Mucosa of rectum (tissue), 2 donors: Measurements from ENCODE around the gene ENTPD8.
A peak's percentile ranks its signal among the peaks of the same experiment; 100 is the strongest.

Experiments used
- H3K27ac ChIP-seq, 2 donors: one replicate each; pipeline ENCODE4 v1.7.0; 2013; ENCODE audit warnings: inconsistent platforms in 2 of 2, low read depth in 2 of 2, low read length in 2 of 2
- H3K27me3 ChIP-seq, 2 donors: one replicate each; pipeline ENCODE4 v1.7.0; 2013; ENCODE audit warnings: low read length in 2 of 2; ENCODE audit not compliant: control insufficient read depth in 2 of 2, insufficient read depth in 2 of 2
- H3K36me3 ChIP-seq, 2 donors: one replicate each; pipeline ENCODE4 v1.7.0; 2013; ENCODE audit warnings: low read length in 2 of 2; ENCODE audit not compliant: control insufficient read depth in 2 of 2, insufficient read depth in 2 of 2
- H3K4me1 ChIP-seq, 2 donors: one replicate each; pipeline ENCODE4 v1.7.0; 2013; ENCODE audit warnings: low read length in 2 of 2, mild to moderate bottlenecking in 1 of 2; ENCODE audit not compliant: control insufficient read depth in 2 of 2, insufficient read depth in 2 of 2
- H3K4me3 ChIP-seq, 2 donors: one replicate each; pipeline ENCODE4 v1.7.0; 2013; ENCODE audit warnings: low read length in 2 of 2
- H3K9ac ChIP-seq, 2 donors: one replicate each; pipeline ENCODE4 v1.7.0; 2013; ENCODE audit warnings: low read length in 2 of 2, low read depth in 1 of 2, mild to moderate bottlenecking in 1 of 2
- H3K9me3 ChIP-seq, 2 donors: one replicate each; pipeline ENCODE4 v1.7.0; 2013; ENCODE audit warnings: low read length in 2 of 2; ENCODE audit not compliant: control insufficient read depth in 2 of 2
- donor health status: healthy.
- donor health status: Normal muscosa, but diverticular disease.

ENTPD8 gene

GRCh38 chr9:137457406-137458193, 16.4 kb upstream of the ENTPD8 start:
- no peak overlapping the region for H3K4me3 ChIP-seq
- no peaks in the 10 kb centered on the region for H3K27me3 ChIP-seq
- peaks cover 22 to 24% of the 10 kb centered on the region in 2 donors for H3K4me1 ChIP-seq
- H3K27ac ChIP-seq = peak overlapping the region in 1 of 2 donors; percentile 16
- H3K9ac ChIP-seq = peak overlapping the region in 1 of 2 donors; percentile 69
- no peaks in the 10 kb centered on the region for H3K9me3 ChIP-seq
- no peaks in the 10 kb centered on the region for H3K36me3 ChIP-seq

GRCh38 chr9:137456864-137457405, 15.8 kb upstream of the ENTPD8 start:
- Histone ChIP-seq H3K27ac (no peak overlapping the region), H3K4me3 (no peak overlapping the region), H3K9me3 (no peaks in the 10 kb centered on the region), H3K9ac (no peak overlapping the region), H3K4me1 (peaks cover 22 to 24% of the 10 kb centered on the region in 2 donors), H3K36me3 (no peaks in the 10 kb centered on the region), H3K27me3 (no peaks in the 10 kb centered on the region)

GRCh38 chr9:137456061-137456863, 15.1 kb upstream of the ENTPD8 start:
- no peaks in the 10 kb centered on the region for H3K27me3 ChIP-seq
- no peaks in the 10 kb centered on the region for H3K36me3 ChIP-seq
- H3K27ac ChIP-seq = no peak overlapping the region
- H3K4me3 ChIP-seq = no peak overlapping the region
- H3K9me3 ChIP-seq = no peaks in the 10 kb centered on the region
- peaks cover 22 to 24% of the 10 kb centered on the region in 2 donors for H3K4me1 ChIP-seq
- no peak overlapping the region for H3K9ac ChIP-seq

- Histone ChIP-seq H3K4me3 (no peak overlapping the region), H3K27me3 (no peaks in the 10 kb centered on the region), H3K4me1 (peaks cover 22 to 24% of the 10 kb centered on the region in 2 donors), H3K9me3 (no peaks in the 10 kb centered on the region), H3K9ac (no peak overlapping the region), H3K27ac (peak overlapping the region in 1 of 2 donors; percentile 95), H3K36me3 (no peaks in the 10 kb centered on the region)
These were observed 14.3 kb upstream of the ENTPD8 start for GRCh38 chr9:137455359-137455991.

GRCh38 chr9:137454597-137455358, 13.6 kb upstream of the ENTPD8 start:
- no peaks in the 10 kb centered on the region for H3K9me3 ChIP-seq

GRCh38 chr9:137454145-137454596, 13.0 kb upstream of the ENTPD8 start:
- no peaks in the 10 kb centered on the region for H3K9me3 ChIP-seq
- no peaks in the 10 kb centered on the region for H3K27me3 ChIP-seq
- H3K4me3 ChIP-seq = peak overlapping the region; percentile 61 to 77
- peaks cover 0 to 8% of the 10 kb centered on the region in 2 donors for H3K36me3 ChIP-seq
- H3K4me1 ChIP-seq = peaks cover 17 to 18% of the 10 kb centered on the region in 2 donors
- H3K9ac ChIP-seq = peak overlapping the region; percentile 83 to 94
- H3K27ac ChIP-seq = peak overlapping the region; percentile 92 to 95

More at GRCh38 chr9:137454597-137455358, 13.6 kb upstream of the ENTPD8 start:
- Histone ChIP-seq H3K36me3 (peaks cover 0 to 2% of the 10 kb centered on the region in 2 donors), H3K4me1 (peaks cover 21 to 23% of the 10 kb centered on the region in 2 donors), H3K4me3 (peak overlapping the region; percentile 61 to 77), H3K9ac (peak overlapping the region; percentile 83 to 94), H3K27me3 (no peaks in the 10 kb centered on the region), H3K27ac (peak overlapping the region; percentile 92 to 95)

- Histone ChIP-seq H3K4me1 (peaks cover 17% of the 10 kb centered on the region in 2 donors), H3K36me3 (peaks cover 0 to 11% of the 10 kb centered on the region in 2 donors), H3K9ac (peak overlapping the region in 1 of 2 donors; percentile 11)
These were observed 12.5 kb upstream of the ENTPD8 start for GRCh38 chr9:137453643-137454081.

GRCh38 chr9:137452761-137453642, 11.8 kb upstream of the ENTPD8 start:
- no peaks in the 10 kb centered on the region for H3K9me3 ChIP-seq
- peak overlapping the region in 1 of 2 donors; percentile 52 for H3K4me3 ChIP-seq

More at GRCh38 chr9:137453643-137454081, 12.5 kb upstream of the ENTPD8 start:
- H3K4me3 ChIP-seq = peak overlapping the region; percentile 41 to 52
- no peaks in the 10 kb centered on the region for H3K27me3 ChIP-seq
- H3K27ac ChIP-seq = no peak overlapping the region
- no peaks in the 10 kb centered on the region for H3K9me3 ChIP-seq

More at GRCh38 chr9:137452761-137453642, 11.8 kb upstream of the ENTPD8 start:
- Histone ChIP-seq H3K36me3 (peaks cover 0 to 11% of the 10 kb centered on the region in 2 donors), H3K27me3 (no peaks in the 10 kb centered on the region), H3K4me1 (peaks cover 11% of the 10 kb centered on the region in 2 donors), H3K9ac (peak overlapping the region in 1 of 2 donors; percentile 11), H3K27ac (no peak overlapping the region)
